Fibroblast of lung (primary cell): Measurements from ENCODE around the gene HTT-AS. TPM values are rescaled to one million over a fixed set of nuclear protein-coding genes. Genes with fewer than 3 reads are reported as not detected.
A peak's percentile ranks its signal among the peaks of the same experiment; 100 is the strongest.

Experiments used
- DNase-seq, 2 donors: peaks; one replicate each; pipeline versions ENCODE4 v3.0.0 to v3.0.0-alpha.2; 2010; ENCODE audit warnings: low read depth in 2 of 2
- H2AFZ ChIP-seq: 2 replicates; pipeline ENCODE4 v1.5.1; 2012; ENCODE audit warnings: low read length, control low read depth, inconsistent platforms
- H3K27ac ChIP-seq: 2 replicates; pipeline ENCODE4 v1.5.1; 2011; ENCODE audit warnings: low read length, control low read depth; ENCODE audit not compliant: insufficient read depth
- H3K27me3 ChIP-seq: 2 replicates; pipeline ENCODE4 v1.5.1; 2011; ENCODE audit warnings: mild to moderate bottlenecking, low read length; ENCODE audit not compliant: control insufficient read depth, insufficient read depth
- H3K36me3 ChIP-seq: 2 replicates; pipeline ENCODE4 v1.5.1; 2011; ENCODE audit warnings: low read length; ENCODE audit not compliant: control insufficient read depth, insufficient read depth
- H3K4me1 ChIP-seq: 2 replicates; pipeline ENCODE4 v1.5.1; 2011; ENCODE audit warnings: low read length; ENCODE audit not compliant: control insufficient read depth, insufficient read depth; ENCODE audit errors: extremely low read depth
- H3K4me2 ChIP-seq: 2 replicates; pipeline ENCODE4 v1.5.1; 2011; ENCODE audit warnings: low read length, control low read depth; ENCODE audit not compliant: insufficient read depth; ENCODE audit errors: extremely low read depth
- H3K4me3 ChIP-seq, 4 experiments: fragments of 200-600 bp in 1 of 4; sonication (generic) in 1 of 4; replicated peaks in 1 of 4; 2 replicates each; pipeline ENCODE4 v1.5.1; 2011 to 2016; ENCODE audit warnings: low read length in 4 of 4, low read depth in 3 of 4, mild to moderate bottlenecking in 3 of 4, control low read depth in 2 of 4, inconsistent platforms in 1 of 4, mixed read lengths in 1 of 4; ENCODE audit not compliant: insufficient read depth in 1 of 4; ENCODE audit errors: control extremely low read depth in 1 of 4
- H3K79me2 ChIP-seq: 2 replicates; pipeline ENCODE4 v1.5.1; 2012; ENCODE audit warnings: mild to moderate bottlenecking, low read length, inconsistent platforms; ENCODE audit not compliant: control insufficient read depth, insufficient read depth
- H3K9ac ChIP-seq: 2 replicates; pipeline ENCODE4 v1.5.1; 2011; ENCODE audit warnings: mild to moderate bottlenecking, low read length, control low read depth; ENCODE audit not compliant: insufficient read depth
- H3K9me3 ChIP-seq: 2 replicates; pipeline ENCODE4 v1.5.1; 2012; ENCODE audit warnings: low read depth, low read length; ENCODE audit not compliant: control insufficient read depth, insufficient read depth
- H4K20me1 ChIP-seq: 2 replicates; pipeline ENCODE4 v1.5.1; 2011; ENCODE audit warnings: low read length; ENCODE audit not compliant: control insufficient read depth, insufficient read depth; ENCODE audit errors: extremely low read depth
- EZH2 ChIP-seq: IDR thresholded peaks from 2 replicates; pipeline ENCODE4 v1.5.1; 2012; ENCODE audit warnings: low read length, control low read depth, mild to moderate bottlenecking; ENCODE audit errors: missing control alignments
- polyA plus RNA-seq, 2 donors: library from polyadenylated mRNA; depleted of rRNA in 1 of 2; stranded (reverse) in 1 of 2; unstranded in 1 of 2; fragments of >200 nt; gene quantifications; 2 replicates each; pipeline ENCODE4 v1.2.1, GENCODE V29; 2011 to 2012; ENCODE audit warnings: missing spikeins in 1 of 2
- total RNA-seq: library from RNA; depleted of rRNA; stranded (reverse); fragments of >200 nt; gene quantifications from 2 replicates; pipeline ENCODE4 v1.2.1, GENCODE V29; 2014
- TF ChIP-seq, protein P1 (sequence below), 2 donors: IDR thresholded peaks in 1 of 2; conservative IDR thresholded peaks in 1 of 2; 1 replicate in 1 of 2; 2 replicates in 1 of 2; pipeline ENCODE4 v1.5.1; 2011 to 2012; ENCODE audit warnings: low read length in 2 of 2, control low read depth in 1 of 2, inconsistent platforms in 1 of 2, low read depth in 1 of 2, mild to moderate bottlenecking in 1 of 2

HTT-AS gene
- total and polyA plus RNA-seq, 2 donors (not counting 1 experiment from before 2014, with no cell fraction given): not detected

DNA sequence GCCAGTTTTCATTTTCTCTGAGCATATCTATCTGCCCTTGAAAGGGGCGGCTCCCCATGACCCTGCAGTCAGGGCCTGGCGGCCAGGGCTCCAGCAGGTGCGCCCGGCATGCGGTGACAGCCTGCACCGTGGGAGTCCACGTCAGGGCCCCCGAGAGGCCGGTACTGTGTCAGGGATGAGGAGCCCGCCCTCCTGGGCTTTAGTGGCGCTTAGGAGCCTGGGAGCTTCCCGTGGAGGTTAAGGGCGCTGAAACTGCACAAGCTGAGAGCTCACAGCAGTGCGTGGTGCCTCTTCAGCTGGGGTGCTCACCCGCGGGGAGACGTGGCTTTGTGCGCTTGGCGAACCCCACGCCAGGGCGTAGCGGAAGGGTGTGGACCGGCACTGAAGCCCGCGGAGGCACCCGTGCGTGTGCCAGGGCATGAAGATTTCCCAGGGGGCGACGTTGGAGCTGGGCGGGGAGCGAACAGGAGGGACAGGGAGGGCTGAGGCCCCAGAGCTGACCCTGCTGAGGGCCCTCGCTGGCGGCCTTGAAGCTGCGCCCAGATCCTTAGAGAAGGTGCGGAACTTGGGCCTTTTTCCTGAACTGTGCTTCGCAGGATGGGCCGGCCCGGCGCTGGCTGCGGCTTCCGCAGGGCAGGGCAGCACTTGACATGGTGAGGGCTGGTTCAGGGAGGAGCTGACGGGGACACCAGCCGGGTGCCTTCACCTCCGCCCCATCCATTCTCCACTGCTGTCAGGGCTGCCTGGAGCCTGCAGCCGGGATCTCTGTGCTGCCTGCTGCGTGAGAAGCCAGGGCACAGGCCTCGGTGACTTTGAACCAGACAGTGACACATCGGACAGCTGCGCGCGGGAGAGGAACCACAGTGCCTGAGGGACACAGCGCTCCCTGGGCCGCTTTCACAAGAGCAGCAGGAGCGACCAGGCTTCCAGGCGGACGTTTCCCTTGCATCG, 32.9 kb downstream of the HTT-AS start:
- Histone ChIP-seq H3K36me3 (no peaks in the 10 kb centered on the region), H3K4me3 (peak overlapping the region; percentile 14 to 51 (median 26)), H3K9ac (peak overlapping the region; percentile 58), H3K4me2 (peak overlapping the region; percentile 39), H3K4me1 (peaks cover 7% of the 10 kb centered on the region), H3K27me3 (no peaks in the 10 kb centered on the region), H3K9me3 (no peaks in the 10 kb centered on the region), H3K27ac (peak overlapping the region; percentile 39), H4K20me1 (no peaks in the 10 kb centered on the region), H2AFZ (peak overlapping the region; percentile 87), H3K79me2 (no peaks in the 10 kb centered on the region)
- peak; percentile 39 to 47 for DNase-seq
- TF ChIP-seq, protein P1, sequence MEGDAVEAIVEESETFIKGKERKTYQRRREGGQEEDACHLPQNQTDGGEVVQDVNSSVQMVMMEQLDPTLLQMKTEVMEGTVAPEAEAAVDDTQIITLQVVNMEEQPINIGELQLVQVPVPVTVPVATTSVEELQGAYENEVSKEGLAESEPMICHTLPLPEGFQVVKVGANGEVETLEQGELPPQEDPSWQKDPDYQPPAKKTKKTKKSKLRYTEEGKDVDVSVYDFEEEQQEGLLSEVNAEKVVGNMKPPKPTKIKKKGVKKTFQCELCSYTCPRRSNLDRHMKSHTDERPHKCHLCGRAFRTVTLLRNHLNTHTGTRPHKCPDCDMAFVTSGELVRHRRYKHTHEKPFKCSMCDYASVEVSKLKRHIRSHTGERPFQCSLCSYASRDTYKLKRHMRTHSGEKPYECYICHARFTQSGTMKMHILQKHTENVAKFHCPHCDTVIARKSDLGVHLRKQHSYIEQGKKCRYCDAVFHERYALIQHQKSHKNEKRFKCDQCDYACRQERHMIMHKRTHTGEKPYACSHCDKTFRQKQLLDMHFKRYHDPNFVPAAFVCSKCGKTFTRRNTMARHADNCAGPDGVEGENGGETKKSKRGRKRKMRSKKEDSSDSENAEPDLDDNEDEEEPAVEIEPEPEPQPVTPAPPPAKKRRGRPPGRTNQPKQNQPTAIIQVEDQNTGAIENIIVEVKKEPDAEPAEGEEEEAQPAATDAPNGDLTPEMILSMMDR (conservative IDR thresholded peaks at IDR 0.05 in 1 of 2, IDR thresholded peaks at IDR 0.05 in 1 of 2; ENCODE audit: low read depth in 1 of 2, low read length in 2 of 2): no peak
- TF ChIP-seq EZH2: no peak

DNA sequence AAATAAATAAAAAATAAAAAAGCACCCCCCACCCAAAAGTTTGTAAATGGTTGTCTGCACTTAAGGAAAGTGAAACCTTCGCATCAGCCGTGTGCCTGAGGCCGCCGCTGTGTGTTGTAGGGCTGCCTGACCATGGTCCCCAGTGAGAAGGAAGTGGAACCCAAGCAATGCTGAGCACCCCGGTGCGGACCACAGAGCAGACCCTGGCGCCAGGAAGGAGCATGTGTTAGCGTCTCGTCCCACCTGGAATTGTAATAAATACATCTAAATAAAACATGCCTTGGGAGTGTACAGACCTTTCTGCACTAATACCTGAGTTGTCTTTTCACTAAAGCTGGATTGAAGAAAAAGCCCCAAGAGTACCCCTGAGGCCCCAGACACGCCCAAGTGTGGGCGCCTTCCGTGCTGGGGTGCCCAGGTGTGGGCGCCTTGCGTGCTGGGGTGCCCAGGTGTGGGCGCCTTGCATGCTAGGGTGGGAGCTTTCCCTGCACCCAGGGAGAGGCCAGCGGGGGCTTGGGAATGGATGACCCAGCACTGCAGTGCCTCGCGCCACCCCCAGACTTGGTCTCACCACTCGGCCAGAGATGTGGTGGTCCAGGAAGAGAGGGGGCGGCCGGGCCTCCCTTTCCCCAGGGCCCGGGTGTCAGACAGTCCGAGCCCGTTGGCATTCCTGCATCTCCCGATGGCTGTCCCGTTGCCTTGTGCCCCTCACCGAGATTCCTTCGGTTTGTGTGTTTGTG, 33.7 kb downstream of the HTT-AS start:
- no peak overlapping the region for H2AFZ ChIP-seq
- TF ChIP-seq, protein P1 (conservative IDR thresholded peaks at IDR 0.05 in 1 of 2, IDR thresholded peaks at IDR 0.05 in 1 of 2; ENCODE audit: low read depth in 1 of 2, low read length in 2 of 2): no peak
- no peak for TF ChIP-seq EZH2

More for the DNA sequence above, 33.7 kb downstream of the HTT-AS start:
- H3K9ac ChIP-seq: no peak overlapping the region
- peaks cover 4% of the 10 kb centered on the region for H3K27me3 ChIP-seq
- no peak for DNase-seq
- H3K4me3 ChIP-seq: peak overlapping the region in 1 of 4 experiments; percentile 51
- no peaks in the 10 kb centered on the region for H4K20me1 ChIP-seq
- no peaks in the 10 kb centered on the region for H3K79me2 ChIP-seq
- H3K27ac ChIP-seq: no peak overlapping the region
- H3K9me3 ChIP-seq: no peaks in the 10 kb centered on the region
- H3K4me1 ChIP-seq: peaks cover 7% of the 10 kb centered on the region
- no peaks in the 10 kb centered on the region for H3K36me3 ChIP-seq
- no peak overlapping the region for H3K4me2 ChIP-seq
